GM12872 (cell line): ENCODE data around the gene SHROOM3.
A peak's percentile ranks its signal among the peaks of the same experiment; 100 is the strongest.

ENCODE experiments used
- TF ChIP-seq, protein P1 (sequence below): IDR thresholded peaks from 3 replicates; pipeline ENCODE4 v1.5.1; 2011; ENCODE audit warnings: low read depth, mild to moderate bottlenecking, low read length, moderate library complexity; ENCODE audit not compliant: insufficient read depth

SHROOM3 gene

DNA sequence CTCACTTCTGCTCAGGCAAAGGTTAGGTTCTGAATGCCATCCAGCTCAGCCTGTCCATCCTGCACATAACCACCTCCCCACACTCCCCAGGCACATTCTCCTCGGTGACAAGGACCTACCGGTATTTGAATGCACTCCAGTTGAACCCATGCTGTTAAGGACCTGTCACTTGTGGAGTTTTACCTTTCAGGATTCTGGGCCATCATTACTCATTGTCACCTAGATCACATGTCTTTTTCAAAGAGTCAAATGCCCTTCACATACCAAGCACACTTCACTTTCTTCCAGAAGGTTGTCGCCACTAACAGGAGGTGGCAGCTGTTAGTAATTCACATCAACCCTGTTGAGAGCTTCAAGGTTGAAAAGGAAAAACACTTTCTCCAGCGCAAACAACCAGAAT lies 244.7 kb downstream of the SHROOM3 start:
- TF ChIP-seq, protein P1, sequence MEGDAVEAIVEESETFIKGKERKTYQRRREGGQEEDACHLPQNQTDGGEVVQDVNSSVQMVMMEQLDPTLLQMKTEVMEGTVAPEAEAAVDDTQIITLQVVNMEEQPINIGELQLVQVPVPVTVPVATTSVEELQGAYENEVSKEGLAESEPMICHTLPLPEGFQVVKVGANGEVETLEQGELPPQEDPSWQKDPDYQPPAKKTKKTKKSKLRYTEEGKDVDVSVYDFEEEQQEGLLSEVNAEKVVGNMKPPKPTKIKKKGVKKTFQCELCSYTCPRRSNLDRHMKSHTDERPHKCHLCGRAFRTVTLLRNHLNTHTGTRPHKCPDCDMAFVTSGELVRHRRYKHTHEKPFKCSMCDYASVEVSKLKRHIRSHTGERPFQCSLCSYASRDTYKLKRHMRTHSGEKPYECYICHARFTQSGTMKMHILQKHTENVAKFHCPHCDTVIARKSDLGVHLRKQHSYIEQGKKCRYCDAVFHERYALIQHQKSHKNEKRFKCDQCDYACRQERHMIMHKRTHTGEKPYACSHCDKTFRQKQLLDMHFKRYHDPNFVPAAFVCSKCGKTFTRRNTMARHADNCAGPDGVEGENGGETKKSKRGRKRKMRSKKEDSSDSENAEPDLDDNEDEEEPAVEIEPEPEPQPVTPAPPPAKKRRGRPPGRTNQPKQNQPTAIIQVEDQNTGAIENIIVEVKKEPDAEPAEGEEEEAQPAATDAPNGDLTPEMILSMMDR, result no peak

DNA sequence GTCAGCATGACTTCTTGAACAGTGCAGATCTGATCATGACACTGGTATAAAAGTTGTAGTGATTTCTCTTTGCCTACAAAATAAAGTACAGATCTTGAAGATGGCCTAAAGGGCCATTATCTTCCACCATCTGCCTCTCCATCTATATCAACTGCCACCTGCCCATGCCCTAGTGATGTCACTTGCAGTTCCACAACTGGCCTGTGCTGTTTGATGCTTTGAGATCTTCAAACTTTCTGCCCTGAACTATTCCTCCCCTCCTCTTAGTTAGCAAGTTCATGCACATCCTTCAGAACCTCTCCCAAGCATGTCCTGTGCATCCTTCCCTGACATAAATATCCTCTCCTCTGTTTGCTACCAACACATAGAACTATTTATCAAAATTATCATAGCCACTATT lies 245.9 kb downstream of the SHROOM3 start:
- TF ChIP-seq, protein P1, result peak; percentile 49; the same call in 1 of the 3 replicates

DNA sequence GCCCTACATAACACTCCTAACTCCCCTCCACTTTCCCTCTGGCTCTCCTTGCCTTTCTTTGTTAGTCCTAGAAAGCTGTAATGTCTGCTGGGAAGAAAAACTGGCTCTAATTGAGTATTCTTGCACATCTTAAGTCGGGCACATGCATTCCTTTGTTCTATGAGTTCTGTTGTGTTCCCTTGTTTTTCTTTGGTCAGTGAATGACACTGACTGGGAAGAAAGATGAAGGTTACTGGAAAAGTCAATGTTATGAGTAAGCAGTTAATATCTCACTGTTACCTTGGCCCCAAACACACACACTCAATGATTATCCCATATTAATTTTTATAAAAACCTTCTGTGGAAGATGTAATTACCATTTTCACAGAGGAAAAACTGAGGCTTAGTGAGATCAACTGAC lies 247.0 kb downstream of the SHROOM3 start:
- TF ChIP-seq, protein P1, result no peak

DNA sequence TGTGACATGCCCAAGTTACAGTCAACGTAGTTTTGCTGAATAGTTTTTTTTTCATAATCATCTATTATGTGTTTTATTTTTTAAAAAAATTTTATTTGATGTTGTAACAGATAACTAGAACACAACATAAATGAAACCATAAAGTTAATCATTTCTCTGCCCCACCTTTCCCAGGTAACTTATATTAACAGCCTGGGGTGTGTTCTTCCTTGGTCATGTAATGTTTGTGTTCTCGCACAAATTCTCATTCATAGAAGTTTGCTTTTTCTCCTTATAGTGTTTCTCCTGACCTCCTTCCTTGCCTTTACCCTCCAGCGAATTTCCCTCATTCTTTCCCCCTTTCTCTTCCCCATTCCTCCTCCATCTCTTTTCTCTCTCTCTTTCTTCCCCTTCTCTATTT lies 248.1 kb downstream of the SHROOM3 start:
- TF ChIP-seq, protein P1, result no peak

DNA sequence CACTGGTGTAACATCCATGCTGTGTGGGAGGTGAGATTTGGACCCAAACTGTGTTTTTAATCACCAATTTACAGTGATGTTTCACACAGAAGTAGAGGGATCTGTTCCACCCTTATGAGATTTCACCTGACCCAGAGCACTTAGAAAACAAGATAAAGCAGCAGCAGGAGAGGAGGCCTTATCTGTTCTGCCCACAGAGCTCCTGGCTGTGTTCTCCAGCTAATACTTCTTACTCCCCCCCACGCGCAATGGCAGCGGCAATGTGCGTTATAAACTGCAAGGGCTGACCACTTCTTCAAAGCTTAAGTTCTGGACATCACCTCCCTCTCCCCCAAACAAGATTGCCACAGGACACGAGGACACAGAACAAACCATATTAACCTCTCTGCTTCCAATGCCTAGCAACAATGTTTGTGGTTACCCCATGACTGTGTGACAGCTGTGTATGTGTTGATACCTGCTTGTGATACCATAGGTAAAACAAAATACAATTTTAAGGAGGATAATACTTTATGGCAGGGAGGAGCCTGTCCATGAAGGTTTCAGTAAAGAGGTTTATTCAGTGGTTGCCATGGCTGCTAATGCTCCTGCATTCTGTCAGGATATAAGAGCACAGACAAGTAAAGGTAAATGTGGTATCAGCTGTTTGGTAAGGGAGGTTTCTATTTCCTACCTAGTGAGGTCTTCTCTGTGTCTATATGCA lies 252.9 kb downstream of the SHROOM3 start:
- TF ChIP-seq, protein P1, result no peak

DNA sequence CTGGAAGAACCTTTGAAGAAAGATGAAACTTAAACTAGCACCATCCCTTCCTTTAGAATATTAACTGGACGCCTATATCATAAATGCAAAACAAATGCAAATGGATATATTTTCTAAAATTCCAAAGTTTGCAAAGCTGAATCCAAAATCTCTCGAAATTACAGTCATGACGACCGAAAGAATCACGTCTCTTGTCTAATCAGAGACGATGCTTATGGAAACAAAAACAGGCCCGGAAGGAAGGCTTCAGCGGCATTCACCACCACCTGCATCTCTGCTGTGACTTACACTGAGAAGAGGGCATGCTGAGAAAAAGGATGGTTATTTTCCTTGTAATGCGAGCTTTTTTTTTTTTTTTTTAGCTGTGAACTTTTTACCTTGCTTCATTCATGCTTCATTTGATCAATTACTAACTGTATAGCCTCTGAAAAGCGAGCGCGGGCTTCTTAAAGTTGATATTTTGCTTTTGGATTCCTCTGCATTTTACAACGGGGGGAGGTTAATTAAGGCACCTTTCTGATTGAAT lies 253.7 kb downstream of the SHROOM3 start:
- TF ChIP-seq, protein P1, result no peak

DNA sequence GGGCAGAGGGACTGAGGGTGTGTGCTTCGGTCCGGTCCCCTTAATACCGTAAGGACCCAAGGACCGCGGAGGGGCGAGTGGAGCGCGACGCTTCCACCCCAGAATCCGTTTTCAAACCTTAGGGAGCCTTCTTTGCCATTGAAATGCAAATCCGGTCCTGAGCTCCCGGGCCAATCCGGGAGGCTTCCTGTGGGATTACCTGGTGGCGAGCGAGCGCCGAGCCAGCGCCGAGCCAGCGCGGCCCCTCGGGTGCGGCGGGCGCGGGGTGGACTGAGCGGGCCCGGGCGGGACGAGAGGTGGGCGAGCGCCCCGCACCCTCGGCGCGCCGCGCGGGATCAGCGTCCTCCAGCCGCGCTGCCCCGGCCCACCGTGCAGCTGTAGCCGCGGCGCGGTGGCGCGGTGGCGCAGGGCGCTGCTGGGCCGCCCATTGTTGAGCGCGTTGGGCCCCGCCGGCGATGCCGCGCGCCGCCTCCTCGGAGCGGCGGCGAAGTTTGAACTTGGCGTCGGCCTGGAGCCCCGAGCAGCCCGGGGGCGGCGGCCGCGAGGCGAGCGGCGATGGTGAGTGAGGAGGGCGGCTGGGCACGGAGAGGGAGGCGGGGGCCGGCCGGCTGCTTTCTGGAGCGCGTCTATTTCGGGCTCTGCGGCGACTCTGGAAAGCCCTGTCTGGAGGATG lies 254.3 kb downstream of the SHROOM3 start:
- TF ChIP-seq, protein P1, result no peak
